ENCODE results near the gene CDKL5. TPM values are rescaled to one million over a fixed set of nuclear protein-coding genes. Genes with fewer than 3 reads are reported as not detected.

CDKL5 gene
- total RNA-seq, 1 donor from 2014 or later = 53.5 TPM

GRCh38 chrX:18543738-18544137 lies 118.3 kb downstream of the CDKL5 start:
- Mint-ChIP-seq H3K36me3 (ENCODE audit: unreplicated experiment) (no peaks in the 10 kb centered on the region), H3K27ac (ENCODE audit: unreplicated experiment) (no peak overlapping the region), H3K27me3 (ENCODE audit: unreplicated experiment) (no peaks in the 10 kb centered on the region), H3K4me1 (ENCODE audit: low read depth, unreplicated experiment) (peaks cover 20% of the 10 kb centered on the region), H3K4me3 (ENCODE audit: unreplicated experiment) (no peak overlapping the region), H3K9me3 (ENCODE audit: unreplicated experiment) (peaks cover 1% of the 10 kb centered on the region)
- no peak for TF ChIP-seq CTCF (IDR thresholded peaks at IDR 0.05; ENCODE audit: partially characterized antibody, unreplicated experiment)
- no peak for DNase-seq

GRCh38 chrX:18545771-18546170 lies 120.4 kb downstream of the CDKL5 start:
- Mint-ChIP-seq H3K4me3 (ENCODE audit: unreplicated experiment) (no peak overlapping the region), H3K9me3 (ENCODE audit: unreplicated experiment) (peaks cover 1% of the 10 kb centered on the region), H3K27me3 (ENCODE audit: unreplicated experiment) (peaks cover 2% of the 10 kb centered on the region), H3K4me1 (ENCODE audit: low read depth, unreplicated experiment) (peaks cover 24% of the 10 kb centered on the region), H3K27ac (ENCODE audit: unreplicated experiment) (no peak overlapping the region), H3K36me3 (ENCODE audit: unreplicated experiment) (no peaks in the 10 kb centered on the region)
- no peak for TF ChIP-seq CTCF (IDR thresholded peaks at IDR 0.05; ENCODE audit: partially characterized antibody, unreplicated experiment)
- DNase-seq = no peak

- no peak overlapping the region for H3K4me3 Mint-ChIP-seq (ENCODE audit: unreplicated experiment)
- DNase-seq = no peak
- H3K36me3 Mint-ChIP-seq (ENCODE audit: unreplicated experiment) = no peaks in the 10 kb centered on the region
- H3K27me3 Mint-ChIP-seq (ENCODE audit: unreplicated experiment) = peaks cover 2% of the 10 kb centered on the region
- H3K9me3 Mint-ChIP-seq (ENCODE audit: unreplicated experiment) = peaks cover 1% of the 10 kb centered on the region
- no peak for TF ChIP-seq CTCF (IDR thresholded peaks at IDR 0.05; ENCODE audit: partially characterized antibody, unreplicated experiment)
- H3K27ac Mint-ChIP-seq (ENCODE audit: unreplicated experiment) = no peak overlapping the region
- peaks cover 12% of the 10 kb centered on the region for H3K4me1 Mint-ChIP-seq (ENCODE audit: low read depth, unreplicated experiment)
Observed at GRCh38 chrX:18548996-18549395, 123.6 kb downstream of the CDKL5 start.

- peaks cover 1% of the 10 kb centered on the region for H3K9me3 Mint-ChIP-seq (ENCODE audit: unreplicated experiment)
- no peak for DNase-seq
- no peak overlapping the region for H3K4me3 Mint-ChIP-seq (ENCODE audit: unreplicated experiment)
- no peak overlapping the region for H3K27ac Mint-ChIP-seq (ENCODE audit: unreplicated experiment)
- peaks cover 12% of the 10 kb centered on the region for H3K4me1 Mint-ChIP-seq (ENCODE audit: low read depth, unreplicated experiment)
- peaks cover 2% of the 10 kb centered on the region for H3K27me3 Mint-ChIP-seq (ENCODE audit: unreplicated experiment)
- H3K36me3 Mint-ChIP-seq (ENCODE audit: unreplicated experiment) = no peaks in the 10 kb centered on the region
- TF ChIP-seq CTCF (IDR thresholded peaks at IDR 0.05; ENCODE audit: partially characterized antibody, unreplicated experiment) = no peak
Observed at GRCh38 chrX:18549643-18550042, 124.2 kb downstream of the CDKL5 start.

GRCh38 chrX:18557879-18558278 lies 132.5 kb downstream of the CDKL5 start:
- no peaks in the 10 kb centered on the region for H3K9me3 Mint-ChIP-seq (ENCODE audit: unreplicated experiment)
- no peak overlapping the region for H3K27ac Mint-ChIP-seq (ENCODE audit: unreplicated experiment)
- H3K4me1 Mint-ChIP-seq (ENCODE audit: low read depth, unreplicated experiment) = peaks cover 13% of the 10 kb centered on the region
- no peaks in the 10 kb centered on the region for H3K27me3 Mint-ChIP-seq (ENCODE audit: unreplicated experiment)
- DNase-seq = no peak
- H3K36me3 Mint-ChIP-seq (ENCODE audit: unreplicated experiment) = no peaks in the 10 kb centered on the region
- no peak for TF ChIP-seq CTCF (IDR thresholded peaks at IDR 0.05; ENCODE audit: partially characterized antibody, unreplicated experiment)
- H3K4me3 Mint-ChIP-seq (ENCODE audit: unreplicated experiment) = no peak overlapping the region
